Measurements from ENCODE around the gene IL25.

DNA sequence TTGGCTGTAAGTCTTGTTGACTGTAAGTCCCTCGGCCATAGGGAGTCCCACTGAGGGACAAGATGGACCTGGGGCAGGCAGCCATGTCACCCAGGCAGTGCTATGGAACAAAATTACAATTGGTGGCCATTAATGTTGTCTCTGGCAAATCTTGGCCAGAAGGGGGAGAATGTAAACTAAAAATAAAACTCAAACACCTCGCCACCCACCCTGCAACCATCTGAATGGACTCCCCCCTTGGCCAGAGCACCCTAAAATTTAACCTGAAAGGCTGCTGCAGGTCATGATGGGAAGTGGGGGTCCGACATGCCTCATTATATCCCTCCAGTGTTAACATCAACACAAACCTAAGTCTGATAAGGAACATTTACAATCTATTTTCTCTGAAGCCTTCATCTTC is 28.1 kb upstream of the IL25 start:
- TF ChIP-seq POLR2A (IDR thresholded peaks at IDR 0.05) (no peak), EP300 (IDR thresholded peaks at IDR 0.05) (no peak)
- TF ChIP-seq, protein P1, sequence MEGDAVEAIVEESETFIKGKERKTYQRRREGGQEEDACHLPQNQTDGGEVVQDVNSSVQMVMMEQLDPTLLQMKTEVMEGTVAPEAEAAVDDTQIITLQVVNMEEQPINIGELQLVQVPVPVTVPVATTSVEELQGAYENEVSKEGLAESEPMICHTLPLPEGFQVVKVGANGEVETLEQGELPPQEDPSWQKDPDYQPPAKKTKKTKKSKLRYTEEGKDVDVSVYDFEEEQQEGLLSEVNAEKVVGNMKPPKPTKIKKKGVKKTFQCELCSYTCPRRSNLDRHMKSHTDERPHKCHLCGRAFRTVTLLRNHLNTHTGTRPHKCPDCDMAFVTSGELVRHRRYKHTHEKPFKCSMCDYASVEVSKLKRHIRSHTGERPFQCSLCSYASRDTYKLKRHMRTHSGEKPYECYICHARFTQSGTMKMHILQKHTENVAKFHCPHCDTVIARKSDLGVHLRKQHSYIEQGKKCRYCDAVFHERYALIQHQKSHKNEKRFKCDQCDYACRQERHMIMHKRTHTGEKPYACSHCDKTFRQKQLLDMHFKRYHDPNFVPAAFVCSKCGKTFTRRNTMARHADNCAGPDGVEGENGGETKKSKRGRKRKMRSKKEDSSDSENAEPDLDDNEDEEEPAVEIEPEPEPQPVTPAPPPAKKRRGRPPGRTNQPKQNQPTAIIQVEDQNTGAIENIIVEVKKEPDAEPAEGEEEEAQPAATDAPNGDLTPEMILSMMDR (IDR thresholded peaks at IDR 0.05): no peak

Data from suprapubic skin (tissue), 3 donors.